GM12878 (cell line): ENCODE measurements around the gene CDC25C. TPM values are rescaled to one million over a fixed set of nuclear protein-coding genes. Genes with fewer than 3 reads are reported as not detected.

Source experiments
- ATAC-seq: fragments of 200-7000 bp; cut with Tn5 transposase; 3 replicates; pipeline ENCODE4 v1.9.1; 2020; ENCODE audit warnings: mild to moderate bottlenecking, moderate library complexity
- BruUV-seq: library from RNA; stranded (reverse); fragments of 400-500 nt; replicated peaks from 2 replicates; lab custom pipeline; 2021; lab: Mats Ljungman, UMichigan
- CTCF ChIA-PET: fragments of 300-600 bp; sonication (Branson Sonifier 250); formaldehyde crosslinking; extraction: SDS; loops from one replicate; lab custom pipeline; 2021; ENCODE audit warnings: inconsistent platforms; lab: Yijun Ruan, JAX
- POLR2A ChIA-PET: fragments of 350-600 bp; formaldehyde crosslinking; extraction: SDS; loops from one replicate; lab custom pipeline; 2021; ENCODE audit warnings: inconsistent platforms; lab: Charles Lee
- RAD21 ChIA-PET: fragments of 300-600 bp; sonication (Branson Sonifier 250); formaldehyde crosslinking; loops from one replicate; lab custom pipeline; 2023; ENCODE audit warnings: antibody characterized with exemption; ENCODE audit not compliant: unreplicated experiment; lab: Charles Lee
- SMC1A ChIA-PET: fragments of 300-600 bp; sonication (Branson Sonifier 250); formaldehyde crosslinking; loops from one replicate; lab custom pipeline; 2023; ENCODE audit not compliant: unreplicated experiment, uncharacterized antibody; lab: Charles Lee
- DNase-seq: peaks from one replicate; pipeline ENCODE4 v3.0.0-alpha.2; 2011; ENCODE audit warnings: low read depth, low spot score
- FAIRE-seq: peaks from 3 replicates; lab custom pipeline; 2011; peaks lifted over from hg19 to GRCh38; lab: Jason Lieb, UNC
- H2AFZ ChIP-seq: 2 replicates; pipeline ENCODE4 v1.6.0; 2011; ENCODE audit warnings: low read depth, low read length, control low read depth; ENCODE audit not compliant: control insufficient read depth
- H3K27ac ChIP-seq: 2 replicates; pipeline ENCODE4 v1.5.1; 2011; ENCODE audit warnings: control low read depth; ENCODE audit not compliant: control insufficient read depth, insufficient read depth
- H3K27me3 ChIP-seq, 2 experiments: replicated peaks in 1 of 2; 2 replicates each; pipeline versions ENCODE4 v1.6.0 to v1.6.1; 2011; ENCODE audit warnings: low read length in 1 of 2; ENCODE audit not compliant: control insufficient read depth in 2 of 2, insufficient read depth in 2 of 2
- H3K36me3 ChIP-seq, 2 experiments: 2 replicates each; pipeline ENCODE4 v1.5.1; 2011; ENCODE audit warnings: low read length in 1 of 2; ENCODE audit not compliant: control insufficient read depth in 2 of 2, insufficient read depth in 2 of 2
- H3K4me1 ChIP-seq: 2 replicates; pipeline ENCODE4 v1.6.1; 2011; ENCODE audit warnings: mild to moderate bottlenecking, low read length, moderate library complexity, mixed read lengths; ENCODE audit not compliant: control insufficient read depth, insufficient read depth
- H3K4me2 ChIP-seq: 2 replicates; pipeline ENCODE4 v1.6.0; 2011; ENCODE audit warnings: control low read depth; ENCODE audit not compliant: control insufficient read depth, insufficient read depth
- H3K4me3 ChIP-seq: fragments of 200-600 bp; sonication (generic); 2 replicates; pipeline ENCODE4 v1.5.1; 2016
- H3K79me2 ChIP-seq: 2 replicates; pipeline ENCODE4 v1.6.0; 2011; ENCODE audit warnings: low read length; ENCODE audit not compliant: control insufficient read depth, insufficient read depth
- H3K9ac ChIP-seq: 2 replicates; pipeline ENCODE4 v1.8.0; 2011; ENCODE audit warnings: low read length, control low read depth, mixed read lengths; ENCODE audit not compliant: control insufficient read depth, insufficient read depth
- H3K9me3 ChIP-seq: replicated peaks from 3 replicates; pipeline ENCODE4 v1.5.1; 2011; ENCODE audit warnings: mild to moderate bottlenecking, low read length; ENCODE audit not compliant: control insufficient read depth, insufficient read depth
- H4K20me1 ChIP-seq: 2 replicates; pipeline ENCODE4 v1.6.0; 2011; ENCODE audit not compliant: control insufficient read depth, insufficient read depth
- CBX5 ChIP-seq: sonication (generic); IDR thresholded peaks from 2 replicates; pipeline ENCODE4 v1.6.1; 2016; ENCODE audit warnings: low read depth, moderate library complexity, mild to moderate bottlenecking, inconsistent platforms
- CEBPZ ChIP-seq: fragments of 150-350 bp; IDR thresholded peaks from 2 replicates; pipeline ENCODE4 v1.6.1; 2016; ENCODE audit warnings: low read depth, low read length
- EED ChIP-seq: sonication (generic); IDR thresholded peaks from 2 replicates; pipeline ENCODE4 v1.6.1; 2016; ENCODE audit warnings: antibody characterized with exemption, low read depth
- ELK1 ChIP-seq: IDR thresholded peaks from 2 replicates; pipeline ENCODE4 v1.6.1; 2012; ENCODE audit warnings: low read depth, low read length, improper control_type of control experiment
- HDGF ChIP-seq: fragments of 450-650 bp; IDR thresholded peaks from 2 replicates; pipeline ENCODE4 v1.6.1; 2016; ENCODE audit warnings: antibody characterized with exemption
- MLLT1 ChIP-seq: fragments of 450-650 bp; IDR thresholded peaks from 2 replicates; pipeline ENCODE4 v1.6.1; 2016; ENCODE audit warnings: mild to moderate bottlenecking
- NRF1 ChIP-seq: conservative IDR thresholded peaks from 2 replicates; pipeline ENCODE4 v1.6.1; 2011; ENCODE audit warnings: mild to moderate bottlenecking, low read depth, low read length, improper control_type of control experiment
- PAX8 ChIP-seq: fragments of 450-650 bp; IDR thresholded peaks from 2 replicates; pipeline ENCODE4 v1.6.1; 2017; ENCODE audit warnings: mild to moderate bottlenecking, moderate library complexity
- SKIL ChIP-seq: fragments of 450-650 bp; IDR thresholded peaks from 2 replicates; pipeline ENCODE4 v1.6.1; 2017; ENCODE audit warnings: mild to moderate bottlenecking, low read depth, inconsistent platforms; ENCODE audit not compliant: poor library complexity, severe bottlenecking
- SMAD1 ChIP-seq: fragments of 450-650 bp; IDR thresholded peaks from 2 replicates; pipeline ENCODE4 v1.6.1; 2018; ENCODE audit warnings: mild to moderate bottlenecking, low read depth; ENCODE audit not compliant: partially characterized antibody
- SRF ChIP-seq, 2 experiments: IDR thresholded peaks; 2 replicates each; pipeline ENCODE4 v1.6.1; 2011; ENCODE audit warnings: low read depth in 2 of 2, low read length in 2 of 2, mild to moderate bottlenecking in 1 of 2, moderate library complexity in 1 of 2
- ZBTB33 ChIP-seq: fragments of 450-650 bp; IDR thresholded peaks from 2 replicates; pipeline ENCODE4 v1.6.1; 2017; ENCODE audit warnings: mild to moderate bottlenecking
- WGBS: methylation state at CpG from one replicate; pipeline ENCODE4 v1.1.6; 2016; ENCODE audit warnings: low lambda C conversion rate; ENCODE audit not compliant: insufficient replicate concordance, insufficient coverage; ENCODE audit errors: missing lambda C conversion rate; 5-methylcytosine and 5-hydroxymethylcytosine counted together
- in situ Hi-C: fragments of 300-500 bp; cut with MboI; formaldehyde crosslinking; loops from 9 replicates; pipeline ENCODE4 v1.14.3; 2018; ENCODE audit warnings: mixed read lengths
- intact Hi-C: fragments of 100-400 bp; cut with micrococcal nuclease; formaldehyde crosslinking; loops from one replicate; pipeline ENCODE4 v1.14.2; 2022; ENCODE audit not compliant: unreplicated experiment
- polyA plus RNA-seq, 11 experiments: library from polyadenylated mRNA; depleted of rRNA in 4 of 11; unstranded in 6 of 11; stranded (reverse) in 5 of 11; fragments of >200 nt; fragmentation: Nextera tagmentation in 4 of 11; fragmentation: Illumina TruSeq in 1 of 11; extraction: Ambion mirVana in 4 of 11; extraction: Trizol in 1 of 11; gene quantifications; 1 replicate in 1 of 11; 2 replicates in 10 of 11; pipeline versions ENCODE4 v1.2.1 to v1.2.3, GENCODE V29; 2011 to 2016; ENCODE audit warnings: inconsistent platforms in 2 of 11, missing spikeins in 2 of 11, low read depth in 1 of 11
- total RNA-seq, 4 experiments: library from RNA; depleted of rRNA in 3 of 4; stranded (reverse); fragments of >200 nt in 3 of 4; fragmentation: Illumina TruSeq in 1 of 4; extraction: Trizol in 1 of 4; gene quantifications; 2 replicates each; pipeline versions ENCODE4 v1.2.1 to v1.2.3, GENCODE V29; 2013 to 2021

CDC25C gene
- total and polyA plus RNA-seq, 10 of the 15 experiments (the other 5 are each of a cell fraction or from before 2014, with no cell fraction given) = 9.2 to 30.7 (median 14.9) TPM

- H3K27ac ChIP-seq = no peak overlapping the region
- no peaks in the 10 kb centered on the region for H3K9me3 ChIP-seq
- H3K27me3 ChIP-seq = no peaks in the 10 kb centered on the region
- 95% methylated on average over 1 of the region's 1 CpG for WGBS
- no peak overlapping the region for H3K9ac ChIP-seq
- H3K4me2 ChIP-seq = no peak overlapping the region
- RAD21 ChIA-PET = no interaction called here
- CTCF ChIA-PET = no interaction called here
- no peak for DNase-seq
- H2AFZ ChIP-seq = no peak overlapping the region
- SMC1A ChIA-PET = no interaction called here
- H3K36me3 ChIP-seq = 0 out of 4 replicates have a peak, but pooled peaks cover 0 to 3% of the 10 kb centered on the region in 2 experiments
- H3K4me1 ChIP-seq = peaks cover 7% of the 10 kb centered on the region
- no peak for ATAC-seq
- in situ Hi-C loops = no loop called here
- H3K4me3 ChIP-seq = no peak overlapping the region
- POLR2A ChIA-PET = no interaction called here
- FAIRE-seq = no peak
- no TSS peak for BruUV-seq
- no peaks in the 10 kb centered on the region for H4K20me1 ChIP-seq
- intact Hi-C loops = no loop called here
- peaks cover 73% of the 10 kb centered on the region for H3K79me2 ChIP-seq
- TF ChIP-seq HDGF (no peak), EED (no peak), CBX5 (no peak), PAX8 (no peak), SRF (IDR thresholded peaks at IDR 0.05; ENCODE audit: low read depth in 2 of 2, low read length in 2 of 2) (no peak), SMAD1 (no peak), MLLT1 (no peak), ZBTB33 (no peak), ELK1 (no peak), CEBPZ (no peak), NRF1 (no peak), SKIL (no peak)
Observed at GRCh38 chr5:138364576-138364975, 33.0 kb upstream of the CDC25C start.
